Transverse colon (tissue), 4 donors: ENCODE results near the gene WDR26. TPM values are rescaled to one million over a fixed set of nuclear protein-coding genes. Genes with fewer than 3 reads are reported as not detected.
"Not testable (repeated sequence)": the region's sequence is repeated elsewhere in the genome, so short reads cannot be mapped to it uniquely, and the experiment has no call there.

Source experiments
- DNase-seq: peaks from one replicate; pipeline ENCODE4 v3.0.0-alpha.2; 2019
- H3K27ac ChIP-seq, 4 donors: fragments of 200-600 bp; sonication (generic); 2 replicates each; pipeline ENCODE4 v1.5.1; 2016 to 2018; ENCODE audit warnings: inconsistent platforms in 4 of 4
- H3K27me3 ChIP-seq: fragments of 200-600 bp; sonication (generic); 2 replicates; pipeline ENCODE4 v1.5.1; 2017; ENCODE audit warnings: inconsistent platforms
- H3K36me3 ChIP-seq, 4 donors: fragments of 200-600 bp; sonication (generic); 2 replicates each; pipeline ENCODE4 v1.5.1; 2017 to 2019; ENCODE audit warnings: inconsistent platforms in 4 of 4
- H3K4me1 ChIP-seq, 4 donors: fragments of 200-600 bp; sonication (generic); 2 replicates each; pipeline ENCODE4 v1.5.1; 2017 to 2020; ENCODE audit warnings: inconsistent platforms in 4 of 4
- H3K4me3 ChIP-seq, 4 donors: fragments of 200-600 bp; sonication (generic); 1 replicate in 1 of 4; 2 replicates in 3 of 4; pipeline versions ENCODE4 v1.5.1 to v1.6.1; 2017 to 2019; ENCODE audit warnings: inconsistent platforms in 4 of 4
- H3K9me3 ChIP-seq, 2 donors: fragments of 200-600 bp; sonication (generic); 2 replicates each; pipeline ENCODE4 v1.5.1; 2017 to 2019; ENCODE audit warnings: inconsistent platforms in 2 of 2
- CTCF ChIP-seq, 5 experiments: fragments of 200-600 bp in 3 of 5; fragments of 450-650 bp in 2 of 5; sonication (generic) in 3 of 5; IDR thresholded peaks; 1 replicate in 2 of 5; 2 replicates in 3 of 5; pipeline ENCODE4 v1.5.1; 2016 to 2017; ENCODE audit warnings: antibody characterized with exemption in 5 of 5, inconsistent platforms in 3 of 5, mild to moderate bottlenecking in 2 of 5, moderate library complexity in 1 of 5
- EP300 ChIP-seq: sonication (generic); formaldehyde crosslinking; IDR thresholded peaks from one replicate; pipeline ENCODE4 v1.6.1; 2017; ENCODE audit warnings: antibody characterized with exemption, low read depth
- POLR2A ChIP-seq: fragments of 450-650 bp; IDR thresholded peaks from one replicate; pipeline ENCODE4 v1.6.1; 2016; ENCODE audit warnings: antibody characterized with exemption, mild to moderate bottlenecking, moderate library complexity
- POLR2AphosphoS5 ChIP-seq, 3 donors: sonication (generic); formaldehyde crosslinking; IDR thresholded peaks; one replicate each; pipeline ENCODE4 v1.6.1; 2016; ENCODE audit warnings: antibody characterized with exemption in 3 of 3
- WGBS, 2 donors: methylation state at CpG; one replicate each; pipeline ENCODE4 v1.1.5; 2018; ENCODE audit warnings: low coverage in 1 of 2; 5-methylcytosine and 5-hydroxymethylcytosine counted together
- in situ Hi-C, 4 donors: fragments of 200-750 bp; cut with MboI; loops; one replicate each; pipeline versions ENCODE4 v1.15.0 to v1.15.1; 2017; ENCODE audit warnings: low sequenced_read_pairs in 3 of 4, low pct_ligation_motif_present in 1 of 4, low pct_unique_long_range_greater_than_20kb in 1 of 4
- intact Hi-C: fragments of 100-400 bp; cut with DNase I; formaldehyde crosslinking; loops from one replicate; pipeline ENCODE4 v1.15.1; 2023; ENCODE audit warnings: low total_unique reads
- total RNA-seq, 4 donors: library from RNA; depleted of rRNA; stranded (reverse); fragments of >200 nt; gene quantifications; one replicate each; pipeline ENCODE4 v1.1.0, GENCODE V29; 2016

Gene WDR26
- total RNA-seq, 4 donors from 2014 or later, result 77.4 to 127 (median 109) TPM

DNA sequence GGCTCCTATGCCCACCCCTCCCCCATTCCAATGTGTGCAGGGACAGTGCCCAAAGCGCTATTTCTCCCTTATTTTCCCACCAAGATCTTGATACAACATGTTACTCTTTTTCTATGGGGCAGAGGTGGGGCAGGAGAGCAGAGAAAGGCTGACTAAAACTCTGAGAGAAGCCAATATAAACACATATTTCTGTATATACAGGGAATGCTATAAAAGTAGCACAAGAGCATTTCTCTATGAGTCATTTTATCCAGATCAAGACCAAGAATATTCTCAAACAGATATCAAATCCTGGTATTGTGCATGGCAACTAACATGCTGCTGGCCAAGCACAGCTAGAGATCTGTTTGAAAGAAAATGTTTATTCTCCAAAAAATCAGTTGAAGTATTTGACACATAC is 7.3 kb downstream of the WDR26 start:
- intact Hi-C loops (no loop called here), in situ Hi-C loops (no loop called here)
- Histone ChIP-seq H3K4me3 (no peak overlapping the region), H3K27me3 (no peaks in the 10 kb centered on the region), H3K4me1 (peaks cover 25 to 60% (median 26%) of the 10 kb centered on the region in 4 donors), H3K9me3 (no peaks in the 10 kb centered on the region), H3K36me3 (peaks cover 0 to 55% (median 13%) of the 10 kb centered on the region in 4 donors), H3K27ac (peak overlapping the region in 2 of 4 donors; percentile 1 to 12)
- no peak for DNase-seq
- TF ChIP-seq EP300, result no peak
- TF ChIP-seq POLR2A, result no peak
- no peak for TF ChIP-seq CTCF (IDR thresholded peaks at IDR 0.05)
- no peak for TF ChIP-seq POLR2AphosphoS5 (IDR thresholded peaks at IDR 0.05)
- WGBS, 2 donors, result 71 to 93% methylated on average over 1 of the region's 1 CpG

DNA sequence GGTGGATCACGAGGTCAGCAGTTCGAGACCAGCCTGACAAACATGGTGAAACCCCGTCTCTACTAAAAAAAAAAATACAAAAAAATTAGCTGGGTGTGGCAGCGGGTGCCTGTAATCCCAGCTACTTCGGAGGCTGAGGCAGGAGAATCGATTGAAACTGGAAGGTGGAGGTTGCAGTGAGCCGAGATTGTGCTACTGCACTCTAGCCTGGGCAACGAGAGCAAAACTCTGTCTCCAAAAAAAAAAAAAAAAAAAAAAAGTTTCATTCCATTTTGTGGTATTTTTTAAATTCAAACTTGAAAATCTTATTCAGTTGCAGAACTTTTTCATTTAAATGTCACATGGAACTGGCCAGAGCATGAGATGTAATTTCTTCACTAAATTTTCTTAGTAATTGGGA is 7.7 kb downstream of the WDR26 start:
- H3K27ac ChIP-seq, DNase-seq, in situ Hi-C loops, H3K4me3 ChIP-seq, H3K27me3 ChIP-seq, intact Hi-C loops, H3K9me3 ChIP-seq: not testable (repeated sequence)
- H3K36me3 ChIP-seq, result peaks cover 0 to 60% (median 15%) of the 10 kb centered on the region in 4 donors
- peaks cover 20 to 56% (median 22%) of the 10 kb centered on the region in 4 donors for H3K4me1 ChIP-seq
- 67 to 89% methylated on average over 3 to 8 of the region's 8 CpGs for WGBS, 2 donors

DNA sequence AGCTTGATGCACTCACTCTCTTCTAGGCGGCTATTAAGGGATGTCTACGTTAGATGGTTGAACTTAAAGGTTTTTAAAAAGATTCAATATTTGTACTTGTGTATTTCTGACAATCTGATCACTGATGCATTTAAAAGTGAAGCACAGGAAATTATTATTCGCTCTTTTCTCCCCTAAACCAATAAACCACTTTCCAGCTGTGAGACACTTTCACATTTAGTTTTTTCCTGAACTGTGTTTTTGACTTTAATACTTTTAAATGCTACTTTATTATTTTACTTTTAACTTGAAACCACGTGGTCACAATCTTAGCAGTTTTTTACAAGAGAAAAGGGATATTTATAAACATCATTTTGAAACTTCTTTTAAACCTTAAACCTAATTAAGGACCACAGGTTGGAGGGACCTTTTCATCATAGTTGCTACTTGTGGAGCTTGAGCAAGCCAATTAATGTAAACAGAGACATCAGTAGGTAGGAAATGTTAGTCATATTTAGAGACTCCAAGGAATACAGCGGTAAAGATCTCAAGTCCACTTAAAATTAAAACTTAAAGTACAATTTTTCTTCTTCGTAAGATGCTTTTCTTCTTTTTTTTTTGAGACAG is 9.2 kb downstream of the WDR26 start:
- 81 to 83% methylated on average over 6 of the region's 6 CpGs for WGBS, 2 donors
- no peak for TF ChIP-seq CTCF (IDR thresholded peaks at IDR 0.05)
- TF ChIP-seq POLR2A, result no peak
- TF ChIP-seq POLR2AphosphoS5 (IDR thresholded peaks at IDR 0.05), result no peak
- no peak for TF ChIP-seq EP300
- Histone ChIP-seq H3K9me3 (no peaks in the 10 kb centered on the region), H3K27ac (no peak overlapping the region), H3K36me3 (peaks cover 0 to 69% (median 22%) of the 10 kb centered on the region in 4 donors), H3K4me1 (peaks cover 5 to 41% (median 10%) of the 10 kb centered on the region in 4 donors), H3K4me3 (no peak overlapping the region), H3K27me3 (no peaks in the 10 kb centered on the region)
- intact Hi-C loops (no loop called here), in situ Hi-C loops (no loop called here)
- DNase-seq, result no peak

DNA sequence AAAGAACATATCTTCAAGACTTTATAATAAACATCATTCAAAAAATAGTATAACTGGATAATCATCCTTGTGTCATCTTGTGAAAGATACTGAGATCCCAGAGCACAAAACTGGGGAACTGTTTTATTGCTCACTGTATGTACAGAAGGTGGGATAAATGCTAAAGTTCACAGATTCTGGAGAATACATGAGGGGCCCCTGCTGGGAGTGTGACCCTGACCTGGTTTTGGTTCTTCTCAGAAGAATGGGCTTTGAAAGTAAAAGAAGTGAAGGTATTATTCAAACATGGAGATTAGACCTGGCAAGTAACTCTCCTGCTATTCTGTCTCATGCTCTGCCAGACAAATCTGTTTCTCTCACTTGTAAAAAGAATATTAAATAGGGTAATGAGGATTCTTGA is 14.5 kb downstream of the WDR26 start:
- intact Hi-C loops, result loop anchor here (5.0 kb wide), 1 partner anchor 123 kb away; no protein-coding TSS in a partner anchor
- H3K9me3 ChIP-seq, result no peaks in the 10 kb centered on the region
- peaks cover 0 to 9% (median 4%) of the 10 kb centered on the region in 4 donors for H3K4me1 ChIP-seq
- no peak overlapping the region for H3K27ac ChIP-seq
- peaks cover 0 to 89% (median 46%) of the 10 kb centered on the region in 4 donors for H3K36me3 ChIP-seq
- in situ Hi-C loops, result no loop called here
- TF ChIP-seq POLR2A, result no peak
- TF ChIP-seq EP300, result no peak
- TF ChIP-seq POLR2AphosphoS5 (IDR thresholded peaks at IDR 0.05), result no peak
- no peak for TF ChIP-seq CTCF (IDR thresholded peaks at IDR 0.05)
- H3K27me3 ChIP-seq, result no peaks in the 10 kb centered on the region
- DNase-seq, result no peak
- H3K4me3 ChIP-seq, result no peak overlapping the region

GRCh38 chr1:224411766-224412165 is 22.8 kb downstream of the WDR26 start:
- no peak for TF ChIP-seq CTCF (IDR thresholded peaks at IDR 0.05)
- TF ChIP-seq POLR2AphosphoS5 (IDR thresholded peaks at IDR 0.05), result no peak
- no peak for TF ChIP-seq POLR2A
- no peak for TF ChIP-seq EP300
- intact Hi-C loops, result no loop called here
- no peak for DNase-seq
- H3K27me3 ChIP-seq, result no peaks in the 10 kb centered on the region
- WGBS, 2 donors, result 50 to 96% methylated on average over 1 of the region's 1 CpG
- no peaks in the 10 kb centered on the region for H3K9me3 ChIP-seq
- in situ Hi-C loops, result no loop called here
- no peaks in the 10 kb centered on the region for H3K4me1 ChIP-seq
- H3K4me3 ChIP-seq, result no peak overlapping the region
- H3K27ac ChIP-seq, result no peak overlapping the region
- H3K36me3 ChIP-seq, result peaks cover 0 to 80% (median 25%) of the 10 kb centered on the region in 4 donors
